HG03103 (cell line): ENCODE measurements around the gene CYP46A1.

Source experiments
- ATAC-seq: cut with Tn5 transposase; IDR thresholded peaks from one replicate; pipeline ENCODE4 v1.9.1; 2021; ENCODE audit warnings: low read depth; ENCODE audit not compliant: unreplicated experiment

CYP46A1 gene

DNA sequence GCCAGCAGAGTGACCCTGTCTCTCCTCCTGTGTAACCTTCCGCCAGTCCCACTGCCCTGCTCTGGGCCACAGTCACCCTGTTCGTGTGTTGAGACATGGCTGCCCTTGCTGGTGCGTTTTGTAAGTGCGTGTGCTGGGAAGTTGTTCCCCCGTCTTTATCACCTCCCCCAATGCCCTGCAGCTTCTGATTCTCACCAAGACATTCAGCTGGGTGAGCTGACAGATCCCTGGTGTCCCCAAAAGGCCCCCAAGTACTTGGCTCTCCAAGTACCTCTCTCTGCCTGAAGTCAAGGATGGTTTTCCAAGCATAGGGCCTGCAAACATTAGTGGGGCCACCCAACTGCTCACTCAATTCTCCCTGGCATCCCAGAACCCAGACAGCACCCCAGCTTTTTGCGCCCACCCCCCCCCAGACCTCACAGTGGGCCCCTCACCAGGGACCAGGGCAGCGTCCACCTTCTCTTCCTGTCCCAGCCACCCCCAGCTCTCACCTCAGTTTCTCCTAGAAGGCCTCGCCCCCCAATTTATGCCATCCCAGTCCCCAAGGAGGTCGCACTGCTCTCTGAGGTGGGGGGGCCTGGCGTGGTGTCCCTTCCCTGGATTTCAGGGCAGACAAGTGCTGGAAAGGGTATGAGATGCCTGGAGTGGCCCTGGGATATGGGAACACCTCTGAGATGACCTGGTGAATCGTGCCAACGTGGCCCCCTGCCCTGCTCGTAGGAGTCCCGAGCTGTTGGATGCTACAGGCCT lies 57.3 kb downstream of the CYP46A1 start:
- ATAC-seq: no peak

DNA sequence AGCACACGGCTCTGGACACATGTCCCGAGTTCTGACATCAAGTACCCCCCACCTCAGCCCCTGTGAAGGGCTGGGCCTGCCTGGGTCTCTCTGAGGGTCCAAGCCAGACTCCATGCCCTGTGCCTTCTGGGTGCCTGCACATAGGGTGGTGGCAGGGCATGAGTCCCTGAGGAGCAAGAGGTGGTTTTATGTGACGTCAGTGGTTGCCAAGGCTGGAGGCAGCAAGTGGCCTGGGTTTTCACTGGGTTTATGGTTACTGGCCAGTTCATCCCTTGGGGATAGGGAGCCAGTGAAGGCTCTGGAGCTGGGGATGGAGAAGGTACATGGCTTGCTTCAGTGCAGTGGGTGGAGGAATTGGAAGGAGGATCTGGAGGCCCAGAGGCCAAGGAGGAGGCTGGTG lies 58.0 kb downstream of the CYP46A1 start:
- no peak for ATAC-seq

DNA sequence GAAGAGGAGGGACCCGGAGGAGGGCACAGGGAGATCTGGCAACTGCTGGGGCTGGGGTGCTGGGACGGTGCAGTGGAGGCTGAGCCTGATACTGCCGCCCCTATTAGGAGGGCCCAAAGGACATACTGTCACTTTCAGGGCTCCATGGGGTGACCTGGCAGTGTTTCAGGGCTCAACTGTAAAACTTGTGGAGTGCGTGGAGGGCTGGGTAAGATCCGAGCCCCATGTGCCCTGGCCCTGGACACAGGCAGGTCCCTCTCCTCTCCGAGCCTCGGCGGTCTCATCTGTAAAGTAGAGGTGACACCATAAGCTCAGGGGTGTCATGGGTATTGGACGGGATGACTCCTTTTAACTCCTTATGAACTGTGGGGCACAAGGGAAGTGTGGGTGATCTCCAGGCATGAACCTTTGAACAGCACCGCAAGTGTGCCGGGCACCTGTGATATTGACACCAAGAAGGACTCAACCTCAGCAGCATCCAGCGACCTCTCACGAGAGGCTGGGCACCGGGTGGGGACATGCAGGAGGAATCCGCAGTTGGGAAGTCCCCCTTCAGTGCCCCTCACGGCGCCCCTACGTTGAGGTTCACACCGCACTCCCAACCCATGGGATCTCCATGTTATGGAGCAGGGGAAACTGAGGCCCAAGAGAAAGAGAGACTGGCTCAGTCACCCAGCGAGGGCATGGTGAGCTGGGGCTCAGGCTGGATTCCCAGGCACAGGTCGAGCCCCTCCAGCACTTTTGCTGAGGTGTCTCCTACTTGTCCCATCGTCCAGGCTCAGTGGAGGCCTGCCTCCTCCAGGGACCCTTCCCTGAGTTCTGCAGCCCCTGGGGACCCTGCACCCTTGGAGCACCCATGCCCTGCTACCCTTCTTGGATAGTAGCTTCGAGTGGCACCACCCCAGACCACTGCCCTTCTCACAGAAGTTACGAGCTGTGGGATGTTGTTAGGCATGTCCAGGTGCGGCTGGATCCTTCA lies 58.7 kb downstream of the CYP46A1 start:
- no peak for ATAC-seq

DNA sequence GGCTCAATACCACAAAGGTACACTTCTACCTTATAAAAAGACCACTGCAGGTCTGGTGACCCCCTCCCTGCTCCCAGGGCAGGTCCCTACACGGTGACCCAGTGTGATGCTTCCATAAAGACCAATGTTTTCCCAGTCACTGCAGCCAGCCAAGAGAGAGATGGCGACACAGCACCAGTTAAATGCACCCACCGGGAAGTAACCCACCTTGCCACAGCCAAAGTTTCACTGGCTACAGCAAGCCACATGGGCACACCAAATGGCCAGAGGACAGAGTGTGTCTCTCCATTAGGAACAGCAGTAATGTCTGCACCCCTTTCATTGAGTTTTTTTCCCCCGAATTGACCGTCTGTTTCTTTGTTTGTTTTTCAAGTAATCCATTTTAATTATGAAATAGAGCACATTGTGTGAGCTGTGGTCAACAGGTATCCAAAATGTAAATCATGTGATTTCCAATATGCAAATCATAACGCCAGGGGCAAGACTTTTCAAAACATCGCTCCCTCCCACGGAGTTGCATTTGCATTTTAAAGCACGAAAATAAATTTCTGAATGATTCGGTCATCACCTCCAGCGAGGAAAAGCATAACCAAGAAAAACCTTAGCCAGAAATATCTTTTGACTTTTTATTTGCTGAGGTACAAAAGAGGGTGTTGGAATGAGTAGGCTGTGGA lies 60.2 kb downstream of the CYP46A1 start:
- no peak for ATAC-seq

DNA sequence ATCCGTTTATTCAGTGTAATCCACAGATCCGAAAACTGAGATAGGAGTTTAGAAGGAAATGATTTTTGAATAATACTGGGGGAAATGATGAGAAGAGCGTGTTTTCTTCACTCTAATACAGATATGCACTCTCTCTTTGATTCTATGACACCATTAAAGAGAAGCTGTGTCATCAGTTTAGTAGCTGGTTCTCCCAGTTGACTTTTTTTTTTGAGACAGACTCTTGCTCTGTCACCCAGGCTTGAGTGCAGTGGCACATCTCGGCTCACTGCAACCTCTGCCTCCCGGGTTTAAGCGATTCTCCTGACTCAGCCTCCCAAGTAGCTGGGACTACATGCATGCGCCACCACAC lies 60.8 kb downstream of the CYP46A1 start:
- ATAC-seq: no peak

DNA sequence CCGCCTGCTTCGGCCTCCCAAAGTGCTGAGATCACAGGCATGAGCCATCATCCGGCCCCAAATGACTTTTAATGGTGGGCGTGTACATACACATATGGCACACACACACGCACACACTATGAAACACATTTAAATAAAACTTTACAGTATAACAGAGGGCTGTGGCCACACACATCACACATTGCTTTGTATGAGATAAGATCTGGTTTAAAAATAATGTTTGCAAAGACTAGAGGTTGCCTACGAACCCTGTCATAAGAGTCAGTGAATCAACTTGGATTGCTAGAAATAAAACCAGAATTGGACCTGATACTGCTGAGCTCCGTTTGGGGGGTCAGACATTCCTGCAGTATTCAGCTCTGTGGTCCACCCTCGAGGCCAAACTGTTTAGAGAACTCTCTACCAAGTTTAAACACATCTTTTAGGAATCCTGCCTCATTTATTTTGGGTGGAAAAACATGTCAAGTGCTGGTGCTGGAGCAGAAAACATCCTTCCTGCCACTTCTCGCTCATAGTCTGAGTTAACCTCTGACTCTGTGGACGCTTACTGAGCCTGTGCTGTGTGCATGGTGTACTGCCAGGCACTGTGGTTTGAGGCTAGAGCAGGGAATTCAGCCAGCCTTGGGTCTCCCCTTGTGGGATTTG lies 61.3 kb downstream of the CYP46A1 start:
- ATAC-seq: no peak

DNA sequence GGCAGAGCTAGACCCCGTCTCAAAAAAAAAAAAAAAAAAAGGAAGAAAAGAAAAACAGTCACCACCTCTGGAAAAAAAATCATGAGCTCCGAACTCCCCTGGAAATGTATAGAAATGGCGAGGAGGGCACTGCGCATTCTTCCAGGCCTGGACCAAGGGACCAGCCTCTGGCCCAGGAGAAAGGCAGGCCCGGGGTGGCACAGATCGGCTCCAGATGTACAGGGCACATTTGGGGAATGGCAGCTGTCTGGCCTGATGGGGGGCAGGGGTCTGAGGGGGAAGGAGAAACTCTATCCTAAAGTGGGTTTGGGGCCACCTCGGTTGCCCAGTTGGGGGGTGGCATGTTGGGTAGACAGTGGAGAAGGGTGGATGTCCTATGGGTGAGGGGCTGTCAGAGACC lies 63.1 kb downstream of the CYP46A1 start:
- ATAC-seq: no peak

DNA sequence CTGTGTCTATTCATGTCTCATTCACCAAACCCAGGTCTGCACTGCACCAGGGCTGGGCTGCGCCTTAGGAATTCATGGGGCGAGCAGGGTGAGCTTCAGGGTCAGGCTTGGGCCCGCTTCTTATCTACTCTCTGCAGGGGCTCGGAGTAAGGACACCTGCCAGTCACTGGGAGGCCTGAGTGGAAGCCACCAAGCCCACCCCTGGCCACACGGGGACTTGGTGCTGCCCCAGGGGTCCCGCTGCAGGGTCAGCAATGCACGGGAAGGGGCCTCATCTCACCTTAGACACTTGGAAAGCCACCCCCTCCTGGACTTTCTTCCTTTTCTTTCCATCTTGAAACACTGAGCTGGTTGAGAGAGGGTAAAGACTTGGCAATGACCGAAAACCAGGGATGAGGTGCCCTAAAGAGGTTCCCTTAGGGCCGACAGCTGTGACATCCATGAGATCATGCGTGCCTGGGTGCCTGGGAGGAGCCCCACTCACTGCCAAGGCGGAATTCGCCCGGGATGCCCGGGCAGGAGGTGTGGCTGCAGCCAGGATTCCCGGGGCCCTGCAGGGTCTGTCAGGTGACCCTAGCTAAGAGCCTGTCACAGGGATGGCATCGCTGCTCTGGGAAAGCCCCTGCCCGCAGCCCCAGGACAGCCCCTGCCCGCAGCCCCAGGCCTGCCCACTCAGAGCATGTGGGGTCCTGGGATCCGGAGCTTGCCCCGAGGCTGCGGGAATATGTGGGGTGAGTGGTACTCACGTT lies 63.7 kb downstream of the CYP46A1 start:
- ATAC-seq: no peak

DNA sequence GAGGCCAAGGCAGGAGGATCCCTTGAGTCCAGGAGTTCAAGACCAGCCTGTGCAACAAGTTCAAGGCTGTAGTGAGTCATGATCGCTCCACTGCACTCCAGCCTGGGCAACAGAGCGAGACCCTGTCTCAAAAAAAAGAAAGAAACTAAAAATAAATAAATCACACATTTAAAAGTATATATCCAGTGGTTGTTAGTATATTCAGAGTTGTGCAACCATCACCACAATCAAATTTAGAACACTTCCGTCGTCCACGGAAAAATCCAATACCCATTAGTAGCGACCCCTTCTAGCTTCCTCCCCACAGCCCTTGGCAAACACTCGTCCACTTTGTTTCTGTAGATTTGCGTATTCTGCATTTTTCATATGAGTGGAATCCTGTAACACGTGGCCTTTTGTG lies 64.4 kb downstream of the CYP46A1 start:
- no peak for ATAC-seq

DNA sequence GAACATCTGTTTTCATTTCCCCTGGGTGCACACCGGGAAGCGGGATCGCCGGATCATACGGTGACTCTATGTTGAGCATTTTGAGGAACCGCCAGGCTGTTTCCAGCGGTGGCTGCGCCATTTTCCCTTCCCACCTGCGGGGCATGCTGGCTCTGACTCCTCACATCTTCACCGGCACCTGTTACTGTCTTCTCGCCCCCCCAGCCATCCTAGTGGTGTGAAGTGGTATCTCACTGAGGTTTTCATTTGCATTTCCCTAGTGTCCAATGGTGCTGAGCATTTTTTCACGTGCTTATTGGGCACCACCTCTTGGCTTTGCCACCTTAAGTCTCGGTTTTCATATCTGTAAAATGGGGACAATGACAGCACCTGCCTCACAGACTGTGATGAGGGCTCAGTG lies 65.0 kb downstream of the CYP46A1 start:
- no peak for ATAC-seq

DNA sequence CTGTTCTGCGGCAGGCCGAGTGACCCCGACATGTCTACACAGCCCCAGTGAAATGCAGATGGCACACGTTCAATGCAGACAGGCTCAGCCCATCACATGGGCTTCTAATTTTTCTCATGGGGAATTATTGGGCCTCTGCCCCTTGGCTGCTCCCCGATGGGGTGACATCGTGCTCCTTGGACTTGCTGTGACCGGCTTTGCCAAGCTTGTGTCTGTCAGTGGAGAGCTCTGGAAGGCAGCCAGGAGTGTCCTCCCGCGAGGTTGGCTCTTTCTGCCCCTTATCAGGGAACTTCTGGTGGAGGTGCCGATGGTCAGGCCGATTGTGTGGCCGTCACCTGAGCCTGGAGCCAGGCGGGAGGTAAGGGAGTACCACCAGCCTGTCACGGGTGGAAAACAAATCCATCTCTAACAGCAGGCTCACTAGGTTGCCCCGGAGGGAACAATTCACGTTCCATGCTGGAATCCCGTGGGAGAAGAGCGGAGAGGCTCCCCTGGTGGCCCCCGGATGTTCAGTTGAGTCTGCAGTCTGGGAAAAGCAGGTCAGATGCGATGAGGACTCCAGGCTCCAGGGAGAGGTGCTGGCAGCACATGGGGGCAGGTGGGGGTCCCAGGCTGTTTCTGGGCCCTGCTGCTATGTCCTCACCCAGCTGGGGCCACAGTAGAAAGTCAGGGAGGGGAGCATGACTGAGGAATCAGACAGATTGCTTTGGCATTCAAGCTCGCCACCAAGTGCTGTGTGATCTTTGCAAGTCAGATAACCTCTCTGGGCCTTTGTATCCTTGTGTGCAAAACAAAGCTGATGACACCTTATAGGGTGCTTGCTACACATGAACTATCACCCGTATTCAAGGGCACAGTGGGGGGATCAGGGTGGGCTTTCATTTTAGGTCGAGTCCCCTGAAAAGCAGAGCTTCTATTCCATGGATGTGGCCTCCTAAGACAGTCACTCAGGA lies 65.9 kb downstream of the CYP46A1 start:
- no peak for ATAC-seq

DNA sequence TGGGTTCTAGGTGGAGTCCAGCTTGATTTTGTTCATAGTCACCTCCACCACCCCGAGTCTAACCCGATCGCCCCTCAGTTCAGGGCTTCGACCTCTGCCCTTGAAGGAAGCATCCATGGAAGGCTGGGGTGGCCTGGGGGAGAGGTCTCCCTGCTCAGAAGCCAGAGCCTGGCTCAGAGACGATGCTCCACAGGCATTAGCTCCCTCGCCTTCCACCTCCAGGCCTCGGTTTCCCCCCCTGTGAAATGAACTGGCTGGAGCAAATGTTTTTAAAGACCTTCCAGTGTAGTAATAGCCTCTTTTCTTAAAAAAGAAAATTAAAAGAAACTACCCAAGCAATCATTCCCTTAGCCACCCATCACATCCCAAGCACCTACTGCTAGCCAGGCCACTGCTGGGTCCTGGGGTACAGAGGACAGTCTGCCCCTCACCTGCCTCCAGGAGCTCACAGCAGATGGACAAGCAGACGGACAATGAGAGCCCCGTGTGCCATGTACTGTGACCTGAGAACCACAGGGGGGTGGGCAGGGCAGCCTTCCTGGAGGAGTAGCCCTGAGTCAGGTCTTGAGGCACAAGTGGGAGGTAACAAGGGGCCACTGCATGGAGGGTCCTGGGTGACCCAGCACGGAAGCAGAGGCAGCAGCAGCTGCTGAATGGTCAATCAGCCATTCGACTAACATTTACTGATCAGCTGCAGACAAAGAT lies 66.8 kb downstream of the CYP46A1 start:
- no peak for ATAC-seq

DNA sequence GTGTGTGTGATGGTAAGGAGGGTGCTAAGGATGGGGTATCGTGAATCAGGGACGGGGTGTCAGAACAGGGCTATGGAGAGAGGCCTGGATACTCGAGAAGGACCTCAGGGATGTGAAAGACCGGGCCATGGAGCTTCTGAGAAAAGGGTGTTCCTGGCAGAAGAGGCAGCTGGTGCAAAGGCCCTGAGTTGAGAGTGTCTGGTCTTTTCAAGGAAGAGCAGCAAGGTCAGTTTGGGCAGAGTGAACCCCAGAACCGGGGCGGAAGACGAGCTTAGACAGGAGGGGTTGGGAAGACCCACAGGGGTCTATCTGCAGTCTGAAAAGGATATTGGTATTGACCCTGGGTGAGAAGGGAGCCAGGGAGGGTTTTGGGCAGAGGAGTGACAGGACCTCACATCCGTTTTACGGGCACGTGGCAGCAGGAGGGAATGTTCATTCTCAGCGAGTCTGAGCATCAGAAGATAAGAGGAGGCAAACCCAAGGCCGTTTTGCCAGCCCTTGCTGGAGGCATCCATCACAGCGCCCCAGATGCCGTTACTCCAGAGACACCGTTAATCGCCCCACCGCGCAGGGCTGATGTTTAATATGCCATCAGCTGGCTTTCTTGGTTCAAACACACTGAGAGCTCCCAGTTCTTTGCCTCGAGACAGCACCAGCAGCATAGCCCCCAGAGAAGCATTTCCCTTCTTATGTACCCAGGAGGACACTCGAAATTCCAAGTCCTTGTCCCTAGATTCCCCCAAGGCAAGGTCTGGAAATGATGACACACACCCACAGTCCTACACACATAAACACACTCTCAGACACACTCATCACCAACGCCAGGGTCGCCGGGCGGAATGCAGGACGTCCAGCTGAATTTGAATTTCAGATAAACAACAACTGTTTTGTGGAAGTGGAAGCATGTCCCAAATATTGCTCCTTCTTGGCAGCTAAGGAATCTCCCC lies 67.7 kb downstream of the CYP46A1 start:
- no peak for ATAC-seq

DNA sequence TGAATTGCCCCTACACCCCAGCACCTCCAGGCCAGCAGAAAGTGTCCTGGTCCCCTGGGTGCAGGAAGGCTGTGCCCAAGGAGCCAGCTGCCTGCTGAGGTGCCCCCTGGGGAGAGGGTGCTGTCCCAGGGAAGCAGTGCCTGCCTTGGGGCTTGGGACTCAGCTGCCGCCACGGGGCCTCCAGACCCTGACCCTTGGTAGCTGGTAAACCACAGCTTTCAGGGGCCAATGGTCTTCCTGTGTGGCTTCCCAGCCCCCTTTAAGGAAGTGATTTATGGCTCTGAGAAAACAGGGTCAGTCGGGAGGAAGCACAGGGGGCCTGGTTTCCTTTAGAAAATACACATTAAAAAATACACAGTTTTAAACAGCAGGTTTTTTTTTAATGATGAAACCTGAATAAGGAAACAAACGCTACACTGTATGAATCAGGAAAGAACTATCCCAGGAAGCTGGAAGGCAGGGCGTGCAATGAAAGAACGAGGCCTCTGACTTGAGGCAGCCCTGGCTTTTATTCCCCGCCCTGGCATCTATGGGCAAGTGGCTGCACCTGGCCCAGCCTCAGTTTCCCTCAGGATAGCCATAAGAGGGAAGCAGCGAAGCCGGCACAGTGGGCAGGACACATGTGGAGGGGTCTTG lies 68.5 kb downstream of the CYP46A1 start:
- ATAC-seq: no peak

DNA sequence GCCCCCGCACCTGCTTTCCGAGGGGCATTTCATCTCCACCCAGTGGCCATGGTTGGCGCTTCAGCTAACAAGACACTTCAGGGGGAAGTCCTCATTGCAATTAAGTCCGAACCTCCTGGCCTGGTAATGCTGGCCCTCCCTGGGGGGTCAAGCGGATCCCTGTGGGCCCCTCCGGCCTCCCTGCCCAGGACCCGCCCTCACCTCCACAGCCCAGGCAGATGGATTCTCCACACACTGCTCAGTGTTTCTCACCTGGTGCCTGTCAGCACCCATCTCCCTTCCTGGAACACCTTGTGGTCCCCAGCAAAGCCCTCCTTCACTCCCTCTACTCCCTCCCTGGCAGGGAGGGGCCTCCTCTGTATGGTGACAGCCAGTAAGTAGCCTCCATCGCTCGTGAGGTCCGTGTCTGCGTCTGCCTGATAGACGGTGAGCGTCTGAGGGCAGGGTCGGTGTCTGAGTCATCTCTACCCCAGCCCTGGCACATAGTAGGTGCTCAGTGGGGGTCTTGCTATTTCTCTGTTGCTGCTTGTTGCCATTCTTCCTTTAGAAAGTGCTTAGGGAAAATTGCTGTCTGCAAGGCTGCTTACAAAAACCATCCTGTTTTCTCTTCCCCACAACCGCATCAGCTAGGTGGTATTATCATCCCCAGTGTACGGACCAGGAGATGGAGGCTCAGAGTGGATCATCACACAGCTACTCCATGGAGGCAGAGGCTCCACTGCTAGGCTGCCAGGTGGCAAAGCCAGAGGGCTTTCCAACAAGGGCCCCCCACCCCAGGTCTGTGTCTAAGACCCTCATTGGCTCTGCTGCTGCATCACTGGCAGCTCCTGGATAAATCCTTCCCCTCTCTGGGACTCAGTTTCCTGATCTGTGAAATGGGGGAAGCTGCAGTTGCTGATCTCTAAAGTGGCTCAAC lies 69.4 kb downstream of the CYP46A1 start:
- ATAC-seq: no peak
